Heart right ventricle (tissue), 16 donors: ENCODE results near the gene SLC22A2. TPM values are rescaled to one million over a fixed set of nuclear protein-coding genes. Genes with fewer than 3 reads are reported as not detected.

Experiments
- ATAC-seq, 8 donors: fragments of 200-7000 bp; cut with Tn5 transposase; one replicate each; pipeline ENCODE4 v1.9.1; 2020; ENCODE audit warnings: mild to moderate bottlenecking in 8 of 8, moderate library complexity in 8 of 8, moderate number of reproducible peaks in 1 of 8
- DNase-seq, 2 donors: peaks; one replicate each; pipeline ENCODE4 v3.0.0-alpha.2; 2020
- H3K27ac ChIP-seq, 10 donors: fragments of 200-600 bp; sonication (generic) in 2 of 10; one replicate each; pipeline versions ENCODE4 v1.5.0 to v1.8.0; 2020 to 2022; ENCODE audit warnings: mild to moderate bottlenecking in 3 of 10
- H3K27me3 ChIP-seq, 7 donors: fragments of 200-600 bp; one replicate each; pipeline ENCODE4 v1.8.0; 2021 to 2022; ENCODE audit warnings: mild to moderate bottlenecking in 2 of 7
- H3K36me3 ChIP-seq, 9 donors: fragments of 200-600 bp; sonication (generic) in 1 of 9; one replicate each; pipeline versions ENCODE4 v1.5.0 to v1.8.0; 2020 to 2022; ENCODE audit warnings: mild to moderate bottlenecking in 2 of 9
- H3K4me1 ChIP-seq, 9 donors: fragments of 200-600 bp; sonication (generic) in 1 of 9; one replicate each; pipeline versions ENCODE4 v1.5.0 to v1.8.0; 2020 to 2022; ENCODE audit warnings: mild to moderate bottlenecking in 4 of 9
- H3K4me3 ChIP-seq, 10 donors: fragments of 200-600 bp; sonication (generic) in 2 of 10; one replicate each; pipeline versions ENCODE4 v1.5.0 to v1.8.0; 2020 to 2022; ENCODE audit warnings: mild to moderate bottlenecking in 7 of 10, moderate library complexity in 2 of 10
- H3K9me3 ChIP-seq, 11 donors: fragments of 200-600 bp in 10 of 11; sonication (generic) in 2 of 11; one replicate each; pipeline versions ENCODE4 v1.5.0 to v1.8.0; 2013 to 2022; ENCODE audit warnings: mild to moderate bottlenecking in 2 of 11, control low read depth in 1 of 11, moderate library complexity in 1 of 11
- WGBS, 2 donors: extraction: QIAGEN DNeasy Blood & Tissue Kit; methylation state at CpG; one replicate each; pipeline ENCODE4 v1.1.7; 2013; ENCODE audit warnings: inconsistent platforms in 1 of 2; 5-methylcytosine and 5-hydroxymethylcytosine counted together
- intact Hi-C, 10 donors: fragments of 100-400 bp; cut with DNase I; formaldehyde crosslinking; loops; one replicate each; pipeline versions ENCODE4 v1.11.1 to v1.14.2; 2022
- polyA plus RNA-seq, 2 donors: library from polyadenylated mRNA; stranded (reverse); fragments of 200-250 nt; gene quantifications; one replicate each; pipeline ENCODE4 v1.2.3, GENCODE V29; 2013
- total RNA-seq, 10 donors: library from RNA; stranded (reverse); fragmentation: NEBNext Ultra II Directional in 3 of 10; extraction: Animal tissue kit (Norgen Biotek cat#: 25700) in 3 of 10; gene quantifications; one replicate each; pipeline versions ENCODE4 v1.2.1 to v1.2.4, GENCODE V29; 2021 to 2023
- TF ChIP-seq, protein P1 (sequence below), 9 donors: fragments of 200-600 bp; sonication (generic) in 2 of 9; IDR thresholded peaks; one replicate each; pipeline versions ENCODE4 v1.5.0 to v1.8.0; 2021 to 2022; ENCODE audit warnings: antibody characterized with exemption in 9 of 9, mild to moderate bottlenecking in 5 of 9, moderate library complexity in 1 of 9
- donor health status: Arrhythmogenic right ventricular cardiomyopathy.
- donor health status: ischemic (EF 13 %, LVEDD 7.1; RV severe dilation, severe dysfunction).
- donor health status: healthy with polysubstance abuse.
- donor health status: DM: no; HTN: yes; CAD: no.
- donor health status: DM: no; HTN: no; CAD: no.
- donor health status: ischemic (EF 25% LVEDD 6.9; RV normal size, moderate dysfunction).
- donor health status: ischemic (EF 25% LVEDD 5.7; RV mildly dilated, moderate dysfunction).
- donor health status: healthy.
- donor health status: DM: yes; HTN: yes; CAD: no.
- donor health status: Ischemic cardiomyopathy.
- donor health status: ischemic (EF 35%, LVEDD 5.7; RV mildly dilated, moderate dysfunction).
- donor health status: nonischemic (EF 11% LVEDD 7.7; RV severe dilation, severe dysfunction).
- donor health status: DM: yes; HTN: yes; CAD: no.
- donor health status: PGD.
- donor health status: ischemic (EF 29% LVEDD 5.4; RV normal size, mild dysfunction).
- donor health status: nonischemic (EF 23%, LVEDD 6.1; RV moderate dilation, normal function).

SLC22A2 gene
- total and polyA plus RNA-seq, 12 donors = not detected

GRCh38 chr6:160282444-160282843, 23.8 kb upstream of the SLC22A2 start:
- intact Hi-C loops = no loop called here
- ATAC-seq = no peak
- 0 to 75% methylated on average over 1 of the region's 1 CpG for WGBS, 2 donors

DNA sequence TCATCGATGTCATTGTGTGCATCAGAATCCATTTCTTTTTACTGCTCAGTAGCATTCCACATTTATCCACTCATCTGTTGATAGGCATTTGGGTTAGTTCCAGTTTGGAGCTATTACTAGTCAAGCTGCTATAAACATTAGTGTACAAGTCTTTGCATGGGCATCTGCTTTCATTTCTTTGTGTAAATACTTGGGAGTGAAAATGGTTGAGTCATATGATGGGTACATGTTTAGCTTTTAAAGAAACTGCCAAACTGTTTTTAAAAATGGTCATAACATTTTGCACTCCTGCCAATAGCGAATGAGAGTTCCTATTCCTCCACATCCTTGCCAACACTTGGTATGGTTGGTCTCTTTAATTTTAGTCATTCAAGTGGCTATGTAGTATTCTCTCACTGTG, 21.2 kb upstream of the SLC22A2 start:
- ATAC-seq = no peak
- Histone ChIP-seq H3K4me3 (no peak overlapping the region), H3K4me1 (no peaks in the 10 kb centered on the region), H3K27ac (no peak overlapping the region), H3K36me3 (no peaks in the 10 kb centered on the region), H3K27me3 (peaks cover 0 to 4% (median 0%) of the 10 kb centered on the region in 7 donors), H3K9me3 (peaks cover 0 to 7% (median 0%) of the 10 kb centered on the region in 11 donors)
- DNase-seq = no peak
- WGBS, 2 donors = 47 to 93% methylated on average over 2 of the region's 2 CpGs
- TF ChIP-seq, protein P1, sequence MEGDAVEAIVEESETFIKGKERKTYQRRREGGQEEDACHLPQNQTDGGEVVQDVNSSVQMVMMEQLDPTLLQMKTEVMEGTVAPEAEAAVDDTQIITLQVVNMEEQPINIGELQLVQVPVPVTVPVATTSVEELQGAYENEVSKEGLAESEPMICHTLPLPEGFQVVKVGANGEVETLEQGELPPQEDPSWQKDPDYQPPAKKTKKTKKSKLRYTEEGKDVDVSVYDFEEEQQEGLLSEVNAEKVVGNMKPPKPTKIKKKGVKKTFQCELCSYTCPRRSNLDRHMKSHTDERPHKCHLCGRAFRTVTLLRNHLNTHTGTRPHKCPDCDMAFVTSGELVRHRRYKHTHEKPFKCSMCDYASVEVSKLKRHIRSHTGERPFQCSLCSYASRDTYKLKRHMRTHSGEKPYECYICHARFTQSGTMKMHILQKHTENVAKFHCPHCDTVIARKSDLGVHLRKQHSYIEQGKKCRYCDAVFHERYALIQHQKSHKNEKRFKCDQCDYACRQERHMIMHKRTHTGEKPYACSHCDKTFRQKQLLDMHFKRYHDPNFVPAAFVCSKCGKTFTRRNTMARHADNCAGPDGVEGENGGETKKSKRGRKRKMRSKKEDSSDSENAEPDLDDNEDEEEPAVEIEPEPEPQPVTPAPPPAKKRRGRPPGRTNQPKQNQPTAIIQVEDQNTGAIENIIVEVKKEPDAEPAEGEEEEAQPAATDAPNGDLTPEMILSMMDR (IDR thresholded peaks at IDR 0.05) = no peak
- intact Hi-C loops = no loop called here

More at GRCh38 chr6:160282444-160282843, 23.8 kb upstream of the SLC22A2 start:
- no peaks in the 10 kb centered on the region for H3K36me3 ChIP-seq
- H3K27me3 ChIP-seq = peaks cover 0 to 14% (median 0%) of the 10 kb centered on the region in 7 donors
- peaks cover 0 to 7% (median 0%) of the 10 kb centered on the region in 11 donors for H3K9me3 ChIP-seq
- no peak overlapping the region for H3K27ac ChIP-seq
- H3K4me1 ChIP-seq = no peaks in the 10 kb centered on the region
- no peak overlapping the region for H3K4me3 ChIP-seq
- DNase-seq = no peak
- TF ChIP-seq, protein P1 (IDR thresholded peaks at IDR 0.05) = no peak

DNA sequence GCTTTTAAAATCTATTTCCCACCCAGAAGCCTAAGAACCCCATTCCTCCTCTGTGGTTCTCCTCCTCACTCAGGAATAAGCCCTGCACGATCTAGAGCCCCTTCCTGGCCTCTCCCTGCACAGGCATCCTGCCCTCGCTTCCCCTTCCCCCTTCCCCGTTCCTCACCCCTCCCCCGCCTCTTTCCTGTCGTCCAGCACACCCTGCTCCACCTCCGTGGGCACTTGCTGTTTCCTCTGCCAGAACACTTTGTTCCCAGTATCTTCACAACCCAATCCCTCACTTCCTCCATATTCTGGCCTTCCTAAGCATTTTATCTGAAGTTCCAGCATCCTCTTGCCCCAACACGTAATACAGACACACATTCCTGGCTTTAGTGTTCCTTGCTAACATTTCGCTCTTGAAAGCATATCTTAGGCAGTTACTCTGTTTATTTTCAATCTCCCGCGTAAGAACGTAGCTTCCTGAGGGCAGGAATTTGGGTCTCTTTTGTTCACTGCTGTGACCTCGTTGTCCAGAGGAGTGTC, 20.2 kb upstream of the SLC22A2 start:
- DNase-seq (no peak), ATAC-seq (no peak)
- WGBS, 2 donors = 54 to 60% methylated on average over 11 to 12 of the region's 12 CpGs
- intact Hi-C loops = no loop called here
- Histone ChIP-seq H3K27me3 (no peaks in the 10 kb centered on the region), H3K4me1 (no peaks in the 10 kb centered on the region), H3K36me3 (no peaks in the 10 kb centered on the region), H3K4me3 (no peak overlapping the region), H3K9me3 (peaks cover 0 to 7% (median 0%) of the 10 kb centered on the region in 11 donors), H3K27ac (no peak overlapping the region)
- TF ChIP-seq, protein P1 (IDR thresholded peaks at IDR 0.05) = no peak

DNA sequence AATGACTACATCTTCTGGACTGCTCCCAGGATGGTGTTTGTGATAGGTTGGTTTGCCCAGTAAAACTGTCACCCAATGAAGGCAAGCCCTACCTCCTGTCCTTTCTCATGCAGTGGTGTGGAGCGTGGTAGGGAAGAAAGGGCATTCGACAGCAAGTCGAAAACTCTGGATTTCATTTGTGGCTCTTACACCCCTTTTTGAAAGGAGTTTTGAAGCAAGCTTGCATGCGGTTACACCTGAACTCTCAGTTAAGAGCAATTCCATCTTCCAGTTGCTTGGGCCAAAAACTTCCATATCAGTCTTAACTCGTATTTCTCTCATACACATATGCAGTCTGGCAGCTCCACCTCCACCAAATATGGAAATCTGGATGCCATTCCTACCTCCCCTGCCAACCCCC, 19.7 kb upstream of the SLC22A2 start:
- no peaks in the 10 kb centered on the region for H3K27me3 ChIP-seq
- no peak overlapping the region for H3K27ac ChIP-seq
- no peaks in the 10 kb centered on the region for H3K4me1 ChIP-seq
- no peak for DNase-seq
- TF ChIP-seq, protein P1 (IDR thresholded peaks at IDR 0.05) = no peak
- no peak for ATAC-seq
- no peak overlapping the region for H3K4me3 ChIP-seq
- H3K36me3 ChIP-seq = no peaks in the 10 kb centered on the region
- intact Hi-C loops = no loop called here
- 87 to 91% methylated on average over 5 of the region's 5 CpGs for WGBS, 2 donors
- peaks cover 0 to 7% (median 0%) of the 10 kb centered on the region in 11 donors for H3K9me3 ChIP-seq
